Mesenchymal stem cell (in vitro differentiated cells and primary cell): ENCODE measurements around the gene CD44.

Experiments used
- DNase-seq: peaks from one replicate; pipeline ENCODE4 v3.0.0-alpha.2; 2013
- H2AFZ ChIP-seq: one replicate; pipeline ENCODE4 v1.6.1; 2013; ENCODE audit warnings: low read depth, mild to moderate bottlenecking, control low read depth, inconsistent platforms, low read length, moderate library complexity
- H2AK5ac ChIP-seq: 2 replicates; pipeline ENCODE4 v1.6.1; 2013; ENCODE audit warnings: low read length, moderate library complexity, mild to moderate bottlenecking, inconsistent platforms; ENCODE audit not compliant: severe bottlenecking
- H2BK120ac ChIP-seq: one replicate; pipeline ENCODE4 v1.6.1; 2013; ENCODE audit warnings: low read depth, mild to moderate bottlenecking, inconsistent platforms, low read length, moderate library complexity
- H2BK12ac ChIP-seq, 2 experiments: one replicate each; pipeline ENCODE4 v1.6.1; 2013; ENCODE audit warnings: inconsistent platforms in 2 of 2, low read length in 2 of 2, mild to moderate bottlenecking in 2 of 2, moderate library complexity in 2 of 2, control low read depth in 1 of 2
- H2BK15ac ChIP-seq: one replicate; pipeline ENCODE4 v1.6.1; 2013; ENCODE audit warnings: mild to moderate bottlenecking, low read depth, inconsistent platforms; ENCODE audit not compliant: poor library complexity, severe bottlenecking
- H2BK5ac ChIP-seq: 2 replicates; pipeline ENCODE4 v1.6.1; 2013; ENCODE audit warnings: low read depth, mild to moderate bottlenecking, low read length, control low read depth, inconsistent platforms; ENCODE audit not compliant: poor library complexity, severe bottlenecking
- H3K14ac ChIP-seq, 2 experiments: one replicate each; pipeline ENCODE4 v1.6.1; 2013; ENCODE audit warnings: inconsistent platforms in 2 of 2, low read length in 2 of 2, control low read depth in 1 of 2, mild to moderate bottlenecking in 1 of 2, moderate library complexity in 1 of 2
- H3K18ac ChIP-seq, 2 experiments: one replicate each; pipeline ENCODE4 v1.6.1; 2013; ENCODE audit warnings: inconsistent platforms in 2 of 2, low read length in 2 of 2, control low read depth in 1 of 2, low read depth in 1 of 2, mild to moderate bottlenecking in 1 of 2
- H3K23ac ChIP-seq, 2 experiments: one replicate each; pipeline ENCODE4 v1.6.1; 2013; ENCODE audit warnings: inconsistent platforms in 2 of 2, low read length in 2 of 2, mild to moderate bottlenecking in 2 of 2, moderate library complexity in 2 of 2, control low read depth in 1 of 2
- H3K27ac ChIP-seq: 2 replicates; pipeline ENCODE4 v1.5.1; 2013; ENCODE audit warnings: mild to moderate bottlenecking, moderate library complexity, low read length, control low read depth, inconsistent platforms; ENCODE audit not compliant: poor library complexity, severe bottlenecking
- H3K27me3 ChIP-seq, 2 experiments: 2 replicates each; pipeline versions ENCODE4 v1.6.1 to v1.7.0; 2013; ENCODE audit warnings: low read length in 2 of 2, mild to moderate bottlenecking in 2 of 2, moderate library complexity in 2 of 2, control low read depth in 1 of 2, inconsistent platforms in 1 of 2; ENCODE audit not compliant: control insufficient read depth in 1 of 2, insufficient read depth in 1 of 2
- H3K36me3 ChIP-seq, 2 experiments: 2 replicates each; pipeline versions ENCODE4 v1.6.1 to v1.7.0; 2013; ENCODE audit warnings: low read length in 2 of 2, control low read depth in 1 of 2, inconsistent platforms in 1 of 2, low read depth in 1 of 2, mild to moderate bottlenecking in 1 of 2; ENCODE audit not compliant: insufficient read depth in 2 of 2, control insufficient read depth in 1 of 2
- H3K4ac ChIP-seq, 2 experiments: one replicate each; pipeline ENCODE4 v1.6.1; 2013; ENCODE audit warnings: inconsistent platforms in 2 of 2, low read length in 2 of 2, mild to moderate bottlenecking in 2 of 2, moderate library complexity in 2 of 2, control low read depth in 1 of 2, low read depth in 1 of 2
- H3K4me1 ChIP-seq: 2 replicates; pipeline ENCODE4 v1.6.1; 2013; ENCODE audit warnings: low read depth, low read length, control low read depth; ENCODE audit not compliant: control insufficient read depth, insufficient read depth
- H3K4me2 ChIP-seq: 2 replicates; pipeline ENCODE4 v1.6.1; 2013; ENCODE audit warnings: low read length, mild to moderate bottlenecking, inconsistent platforms; ENCODE audit not compliant: poor library complexity, severe bottlenecking
- H3K4me3 ChIP-seq, 2 experiments: 2 replicates each; pipeline versions ENCODE4 v1.5.1 to v1.7.0; 2013; ENCODE audit warnings: low read length in 2 of 2, mild to moderate bottlenecking in 2 of 2, control low read depth in 1 of 2, low read depth in 1 of 2; ENCODE audit not compliant: insufficient read depth in 1 of 2
- H3K79me1 ChIP-seq: replicated peaks from 2 replicates; pipeline ENCODE4 v1.6.1; 2013; ENCODE audit warnings: mild to moderate bottlenecking, control low read depth, low read length, inconsistent platforms; ENCODE audit not compliant: poor library complexity, severe bottlenecking
- H3K9ac ChIP-seq: 2 replicates; pipeline ENCODE4 v1.7.0; 2013; ENCODE audit warnings: mild to moderate bottlenecking, low read length, moderate library complexity
- H3K9me3 ChIP-seq: 2 replicates; pipeline ENCODE4 v1.7.0; 2013; ENCODE audit warnings: mild to moderate bottlenecking, low read length; ENCODE audit not compliant: control insufficient read depth
- H4K8ac ChIP-seq: one replicate; pipeline ENCODE4 v1.6.1; 2013; ENCODE audit warnings: inconsistent platforms, mild to moderate bottlenecking, low read length, moderate library complexity
- H4K91ac ChIP-seq: one replicate; pipeline ENCODE4 v1.6.1; 2013; ENCODE audit warnings: mild to moderate bottlenecking, low read length, inconsistent platforms
- WGBS: methylation state at CpG from one replicate; pipeline ENCODE4 v1.1.7; 2013; ENCODE audit warnings: mixed read lengths; 5-methylcytosine and 5-hydroxymethylcytosine counted together

Gene CD44

DNA sequence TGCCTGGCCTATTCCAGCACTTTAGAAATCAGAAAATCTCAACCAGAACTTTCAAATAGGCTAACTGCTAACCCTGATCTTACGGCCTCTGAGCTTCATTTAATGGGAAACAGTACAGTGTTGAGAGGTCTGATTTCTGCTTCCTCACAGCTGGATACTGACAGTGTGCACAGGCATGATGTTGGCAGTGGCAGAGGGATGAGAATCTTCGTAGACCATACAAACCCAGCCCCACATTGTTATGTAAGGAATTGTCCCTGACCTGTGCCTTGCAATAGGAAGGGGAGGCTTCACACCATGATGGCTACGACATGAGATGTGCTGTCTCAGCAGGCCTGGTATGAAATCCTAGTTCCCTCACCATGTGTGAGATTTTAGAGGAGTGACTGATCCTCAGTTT, 49.0 kb downstream of the CD44 start:
- Histone ChIP-seq H3K4me1 (peaks cover 4% of the 10 kb centered on the region), H3K36me3 (peaks cover 22 to 99% of the 10 kb centered on the region in 2 experiments), H2AFZ (no peak overlapping the region), H3K4me2 (no peak overlapping the region), H3K79me1 (peaks cover 14% of the 10 kb centered on the region), H2AK5ac (peak overlapping the region; percentile 70), H3K23ac (peak overlapping the region in 1 of 2 experiments; percentile 42), H3K27ac (peak overlapping the region; percentile 20), H3K4me3 (no peak overlapping the region), H3K9me3 (no peaks in the 10 kb centered on the region), H2BK5ac (no peak overlapping the region), H3K4ac (no peak overlapping the region), H4K8ac (peak overlapping the region; percentile 90), H2BK120ac (no peak overlapping the region), H3K9ac (peak overlapping the region; percentile 32), H3K27me3 (no peaks in the 10 kb centered on the region), H3K14ac (no peak overlapping the region), H4K91ac (peak overlapping the region; percentile 78), H3K18ac (peak overlapping the region; percentile 84 to 89), H2BK15ac (no peak overlapping the region), H2BK12ac (peak overlapping the region; percentile 70 to 92)
- DNase-seq = no peak
- WGBS = 93% methylated on average over 1 of the region's 3 CpGs

DNA sequence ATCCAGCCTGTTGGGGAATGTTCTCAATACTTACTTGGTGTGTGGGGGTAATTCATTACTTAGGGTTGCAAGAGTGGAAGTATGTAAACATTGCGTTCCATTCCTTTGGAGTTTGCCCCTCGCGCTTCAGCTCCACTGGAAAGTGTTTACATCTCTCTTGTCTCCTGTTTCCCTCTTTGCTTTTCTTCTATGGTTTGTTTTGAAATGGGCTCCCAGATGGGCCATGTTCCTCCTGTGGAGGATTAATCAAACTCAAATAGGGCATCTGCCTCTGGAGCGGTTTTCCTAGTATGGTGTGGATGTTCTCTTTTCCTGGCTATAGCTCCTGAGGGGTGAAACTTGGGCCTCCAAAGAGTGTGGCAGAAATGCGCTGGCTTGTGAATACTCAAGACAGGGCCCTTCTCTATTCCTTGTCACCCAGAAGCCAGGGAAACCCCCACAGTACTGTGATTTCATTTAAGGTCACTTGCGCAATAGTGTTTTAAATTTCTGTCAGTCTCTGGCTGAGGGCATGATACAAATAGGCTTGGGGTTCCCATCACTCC, 51.9 kb downstream of the CD44 start:
- H2AFZ ChIP-seq = no peak overlapping the region
- no peak overlapping the region for H3K23ac ChIP-seq
- H3K9ac ChIP-seq = no peak overlapping the region
- no peak overlapping the region for H3K4me3 ChIP-seq
- peak overlapping the region; percentile 81 for H2BK120ac ChIP-seq
- H3K36me3 ChIP-seq = peaks cover 22 to 99% of the 10 kb centered on the region in 2 experiments
- H3K27me3 ChIP-seq = no peaks in the 10 kb centered on the region
- H3K9me3 ChIP-seq = no peaks in the 10 kb centered on the region
- no peak overlapping the region for H2BK12ac ChIP-seq
- no peak overlapping the region for H2AK5ac ChIP-seq
- no peak overlapping the region for H3K4me2 ChIP-seq
- no peak overlapping the region for H4K91ac ChIP-seq
- H2BK5ac ChIP-seq = no peak overlapping the region
- WGBS = 18% methylated on average over 5 of the region's 6 CpGs
- H3K14ac ChIP-seq = no peak overlapping the region
- no peak overlapping the region for H2BK15ac ChIP-seq
- H3K18ac ChIP-seq = peak overlapping the region in 1 of 2 experiments; percentile 79
- H3K27ac ChIP-seq = no peak overlapping the region
- peaks cover 4% of the 10 kb centered on the region for H3K4me1 ChIP-seq
- DNase-seq = peak; percentile 92
- H3K4ac ChIP-seq = peak overlapping the region; percentile 77 to 83
- H3K79me1 ChIP-seq = peaks cover 17% of the 10 kb centered on the region
- H4K8ac ChIP-seq = no peak overlapping the region

DNA sequence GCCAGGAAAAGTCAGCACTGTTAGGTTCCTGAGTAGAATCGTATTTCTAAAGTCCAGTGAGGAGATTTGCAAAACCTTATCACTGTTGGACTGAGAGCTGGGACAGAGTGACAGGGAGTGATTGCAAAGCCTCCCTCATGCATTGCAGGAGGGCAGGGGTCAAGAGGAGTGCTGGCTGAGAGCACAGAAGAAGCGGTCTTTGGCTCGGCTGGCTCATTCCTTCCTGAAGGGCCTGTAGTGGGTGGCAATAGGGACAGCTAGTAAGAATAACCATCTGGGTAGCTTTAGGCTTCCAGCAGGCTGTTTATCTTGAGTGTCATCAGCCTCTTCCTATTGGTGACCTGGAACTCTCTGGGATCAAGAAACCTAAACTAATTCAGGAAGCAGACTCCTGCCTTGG, 53.4 kb downstream of the CD44 start:
- 3% methylated on average over 3 of the region's 3 CpGs for WGBS
- Histone ChIP-seq H3K36me3 (peaks cover 22 to 100% of the 10 kb centered on the region in 2 experiments), H3K79me1 (peaks cover 17% of the 10 kb centered on the region), H4K91ac (no peak overlapping the region), H2AFZ (no peak overlapping the region), H2BK5ac (no peak overlapping the region), H3K4ac (no peak overlapping the region), H3K4me2 (no peak overlapping the region), H3K18ac (peak overlapping the region in 1 of 2 experiments; percentile 85), H2BK12ac (no peak overlapping the region), H2BK120ac (no peak overlapping the region), H2AK5ac (no peak overlapping the region), H2BK15ac (no peak overlapping the region), H3K9ac (peak overlapping the region; percentile 65), H3K27me3 (no peaks in the 10 kb centered on the region), H3K4me1 (peaks cover 4% of the 10 kb centered on the region), H3K9me3 (no peaks in the 10 kb centered on the region), H4K8ac (no peak overlapping the region), H3K14ac (no peak overlapping the region), H3K27ac (peak overlapping the region; percentile 1), H3K4me3 (peak overlapping the region in 1 of 2 experiments; percentile 27), H3K23ac (no peak overlapping the region)
- DNase-seq = peak; percentile 94

DNA sequence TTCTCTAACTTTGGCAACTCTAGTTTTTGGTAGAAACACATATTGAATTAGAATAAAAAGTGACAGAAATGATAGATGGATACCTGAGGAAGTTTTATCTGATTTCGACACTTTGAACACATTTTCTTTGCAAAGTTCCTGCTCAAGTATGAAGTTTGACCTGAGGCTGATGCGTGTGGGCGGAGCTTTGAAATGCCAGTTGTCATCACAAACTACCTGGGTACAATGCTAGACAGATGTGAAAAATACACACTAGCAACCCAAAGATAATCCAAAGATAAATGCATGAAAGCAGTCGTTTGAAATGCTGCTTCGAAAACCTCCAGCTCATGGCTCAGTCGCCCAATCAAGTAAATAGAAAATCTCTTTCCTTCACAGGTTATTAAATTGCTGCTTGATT, 54.8 kb downstream of the CD44 start:
- Histone ChIP-seq H3K9me3 (no peaks in the 10 kb centered on the region), H2BK12ac (peak overlapping the region; percentile 7 to 87), H3K27me3 (no peaks in the 10 kb centered on the region), H3K9ac (peak overlapping the region; percentile 19), H3K14ac (no peak overlapping the region), H3K27ac (no peak overlapping the region), H2AFZ (no peak overlapping the region), H4K91ac (no peak overlapping the region), H3K23ac (no peak overlapping the region), H3K4me2 (no peak overlapping the region), H2BK5ac (no peak overlapping the region), H3K4me1 (peaks cover 2% of the 10 kb centered on the region), H3K79me1 (peaks cover 17% of the 10 kb centered on the region), H4K8ac (no peak overlapping the region), H2BK15ac (no peak overlapping the region), H3K4ac (no peak overlapping the region), H2BK120ac (peak overlapping the region; percentile 62), H3K18ac (no peak overlapping the region), H3K4me3 (no peak overlapping the region), H3K36me3 (peaks cover 15 to 100% of the 10 kb centered on the region in 2 experiments), H2AK5ac (no peak overlapping the region)
- 97% methylated on average over 6 of the region's 6 CpGs for WGBS
- no peak for DNase-seq
